Neutrophil (primary cell): ENCODE data around the gene GBF1.

ENCODE experiments used
- H3K27ac ChIP-seq: fragments of 200-600 bp; sonication (generic); 2 replicates; pipeline ENCODE4 v1.5.1; 2016; ENCODE audit warnings: mild to moderate bottlenecking, moderate library complexity
- H3K27me3 ChIP-seq: fragments of 200-600 bp; sonication (generic); 2 replicates; pipeline ENCODE4 v1.6.0; 2016; ENCODE audit warnings: mild to moderate bottlenecking
- H3K36me3 ChIP-seq: fragments of 200-600 bp; sonication (generic); 2 replicates; pipeline ENCODE4 v1.5.1; 2017
- H3K4me1 ChIP-seq, 2 experiments: fragments of 200-600 bp in 1 of 2; sonication (generic) in 1 of 2; 1 replicate in 1 of 2; 2 replicates in 1 of 2; pipeline versions ENCODE4 v1.5.1 to v1.6.1; 2013 to 2016; ENCODE audit warnings: low read depth in 1 of 2, low read length in 1 of 2, mild to moderate bottlenecking in 1 of 2, moderate library complexity in 1 of 2; ENCODE audit not compliant: control insufficient read depth in 1 of 2, insufficient read depth in 1 of 2
- H3K4me3 ChIP-seq, 2 experiments: fragments of 200-600 bp in 1 of 2; sonication (generic) in 1 of 2; 1 replicate in 1 of 2; 2 replicates in 1 of 2; pipeline ENCODE4 v1.5.1; 2013 to 2016; ENCODE audit warnings: low read depth in 1 of 2, low read length in 1 of 2, mild to moderate bottlenecking in 1 of 2, moderate library complexity in 1 of 2
- H3K9me3 ChIP-seq: fragments of 200-600 bp; sonication (generic); 2 replicates; pipeline ENCODE4 v1.5.1; 2016
- TF ChIP-seq, protein P1 (sequence below): fragments of 200-600 bp; sonication (generic); IDR thresholded peaks from 2 replicates; pipeline ENCODE4 v1.5.1; 2016; ENCODE audit warnings: antibody characterized with exemption

Gene GBF1

DNA sequence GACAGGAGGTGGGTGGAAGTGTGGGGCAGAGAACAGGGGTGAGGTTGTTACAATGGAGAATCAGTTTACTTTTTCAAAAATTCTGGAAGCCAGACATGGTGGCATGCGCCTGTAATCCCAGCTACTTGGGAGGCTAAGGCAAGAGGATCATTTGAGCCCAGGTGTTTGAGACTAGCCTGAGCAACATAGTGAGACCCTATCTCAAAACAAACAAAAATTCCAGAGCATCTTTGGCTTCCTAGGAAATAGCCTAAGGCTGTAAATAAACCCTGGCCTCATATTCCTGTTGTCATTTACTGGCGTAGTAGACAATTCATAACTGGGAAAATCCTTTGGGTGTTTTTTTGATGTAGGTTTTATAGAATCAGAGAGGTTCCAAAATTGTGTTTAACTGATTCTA lies 44.0 kb downstream of the GBF1 start:
- H3K4me3 ChIP-seq = no peak overlapping the region
- no peak overlapping the region for H3K27ac ChIP-seq
- no peaks in the 10 kb centered on the region for H3K27me3 ChIP-seq
- TF ChIP-seq, protein P1, sequence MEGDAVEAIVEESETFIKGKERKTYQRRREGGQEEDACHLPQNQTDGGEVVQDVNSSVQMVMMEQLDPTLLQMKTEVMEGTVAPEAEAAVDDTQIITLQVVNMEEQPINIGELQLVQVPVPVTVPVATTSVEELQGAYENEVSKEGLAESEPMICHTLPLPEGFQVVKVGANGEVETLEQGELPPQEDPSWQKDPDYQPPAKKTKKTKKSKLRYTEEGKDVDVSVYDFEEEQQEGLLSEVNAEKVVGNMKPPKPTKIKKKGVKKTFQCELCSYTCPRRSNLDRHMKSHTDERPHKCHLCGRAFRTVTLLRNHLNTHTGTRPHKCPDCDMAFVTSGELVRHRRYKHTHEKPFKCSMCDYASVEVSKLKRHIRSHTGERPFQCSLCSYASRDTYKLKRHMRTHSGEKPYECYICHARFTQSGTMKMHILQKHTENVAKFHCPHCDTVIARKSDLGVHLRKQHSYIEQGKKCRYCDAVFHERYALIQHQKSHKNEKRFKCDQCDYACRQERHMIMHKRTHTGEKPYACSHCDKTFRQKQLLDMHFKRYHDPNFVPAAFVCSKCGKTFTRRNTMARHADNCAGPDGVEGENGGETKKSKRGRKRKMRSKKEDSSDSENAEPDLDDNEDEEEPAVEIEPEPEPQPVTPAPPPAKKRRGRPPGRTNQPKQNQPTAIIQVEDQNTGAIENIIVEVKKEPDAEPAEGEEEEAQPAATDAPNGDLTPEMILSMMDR = no peak
- H3K36me3 ChIP-seq = peaks cover 4% of the 10 kb centered on the region
- H3K9me3 ChIP-seq = no peaks in the 10 kb centered on the region
- peaks cover 0 to under 1% of the 10 kb centered on the region in 2 experiments for H3K4me1 ChIP-seq

DNA sequence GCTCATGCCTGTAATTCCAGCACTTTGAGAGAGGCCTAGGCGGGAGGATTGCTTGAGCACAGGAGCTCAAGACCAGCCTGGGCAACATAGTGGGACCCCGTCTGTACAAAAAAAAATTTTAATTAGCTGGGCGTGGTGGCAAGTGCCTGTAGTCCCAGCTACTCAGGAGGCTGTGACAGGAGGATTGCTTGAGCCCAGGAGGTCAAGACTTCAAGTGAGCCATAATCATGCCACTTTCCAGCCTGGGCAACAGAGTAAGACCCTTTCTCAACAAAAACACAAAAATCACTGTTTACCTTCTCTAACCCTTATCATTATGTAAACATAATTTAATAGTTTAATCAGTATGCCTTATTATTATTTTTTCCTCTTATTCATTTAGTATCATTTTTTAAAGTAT lies 44.5 kb downstream of the GBF1 start:
- Histone ChIP-seq H3K27me3 (no peaks in the 10 kb centered on the region), H3K9me3 (no peaks in the 10 kb centered on the region), H3K4me1 (no peaks in the 10 kb centered on the region), H3K4me3 (no peak overlapping the region), H3K36me3 (peaks cover 4% of the 10 kb centered on the region), H3K27ac (no peak overlapping the region)
- TF ChIP-seq, protein P1 = no peak

- Histone ChIP-seq H3K9me3 (no peaks in the 10 kb centered on the region), H3K27me3 (no peaks in the 10 kb centered on the region), H3K4me3 (no peak overlapping the region), H3K36me3 (peaks cover 4% of the 10 kb centered on the region), H3K4me1 (no peaks in the 10 kb centered on the region), H3K27ac (no peak overlapping the region)
- TF ChIP-seq, protein P1 = no peak
Observed at GRCh38 chr10:102291221-102291905, 46.0 kb downstream of the GBF1 start.

- no peak overlapping the region for H3K27ac ChIP-seq
- H3K4me1 ChIP-seq = no peaks in the 10 kb centered on the region
- TF ChIP-seq, protein P1 = no peak
- H3K9me3 ChIP-seq = no peaks in the 10 kb centered on the region
- no peaks in the 10 kb centered on the region for H3K36me3 ChIP-seq
- H3K27me3 ChIP-seq = no peaks in the 10 kb centered on the region
- no peak overlapping the region for H3K4me3 ChIP-seq
Observed at GRCh38 chr10:102297101-102297500, 51.8 kb downstream of the GBF1 start.

GRCh38 chr10:102298899-102299298 lies 53.6 kb downstream of the GBF1 start:
- Histone ChIP-seq H3K4me3 (no peak overlapping the region), H3K27me3 (no peaks in the 10 kb centered on the region), H3K27ac (no peak overlapping the region), H3K9me3 (no peaks in the 10 kb centered on the region), H3K36me3 (no peaks in the 10 kb centered on the region), H3K4me1 (no peaks in the 10 kb centered on the region)
- TF ChIP-seq, protein P1 = no peak
